ENCODE data around the gene TMEM51. TPM values are rescaled to one million over a fixed set of nuclear protein-coding genes. Genes with fewer than 3 reads are reported as not detected.
"Not testable (repeated sequence)": the region's sequence is repeated elsewhere in the genome, so short reads cannot be mapped to it uniquely, and the experiment has no call there.

TMEM51 gene
- total RNA-seq, 4 donors from 2014 or later = 9.3 to 14.1 (median 11.6) TPM

- no peaks in the 10 kb centered on the region for H3K36me3 ChIP-seq
- WGBS, 2 donors = 79 to 84% methylated on average over 2 of the region's 2 CpGs
- no peaks in the 10 kb centered on the region for H3K27me3 ChIP-seq
- no peak overlapping the region for H3K27ac ChIP-seq
- TF ChIP-seq EP300 (IDR thresholded peaks at IDR 0.05) (no peak), CTCF (IDR thresholded peaks at IDR 0.05) (no peak), POLR2A (IDR thresholded peaks at IDR 0.05) (no peak)
- no peak for DNase-seq (ENCODE audit: low spot score in 2 of 2)
- H3K4me1 ChIP-seq = no peaks in the 10 kb centered on the region
- H3K4me3 ChIP-seq = no peak overlapping the region
- H3K9me3 ChIP-seq = peaks cover 0 to 12% (median 0%) of the 10 kb centered on the region in 4 donors
These were observed 20.6 kb upstream of the TMEM51 start for GRCh38 chr1:15132965-15133364.

GRCh38 chr1:15134285-15134684 is 19.3 kb upstream of the TMEM51 start:
- DNase-seq (ENCODE audit: low spot score in 2 of 2) = no peak
- no peak overlapping the region for H3K4me3 ChIP-seq
- peaks cover 0 to 12% (median 0%) of the 10 kb centered on the region in 4 donors for H3K9me3 ChIP-seq
- WGBS, 2 donors = 75% methylated on average over 2 of the region's 2 CpGs
- H3K4me1 ChIP-seq = no peaks in the 10 kb centered on the region
- H3K36me3 ChIP-seq = no peaks in the 10 kb centered on the region
- H3K27ac ChIP-seq = no peak overlapping the region
- H3K27me3 ChIP-seq = no peaks in the 10 kb centered on the region
- no peak for TF ChIP-seq EP300 (IDR thresholded peaks at IDR 0.05)
- no peak for TF ChIP-seq CTCF (IDR thresholded peaks at IDR 0.05)
- no peak for TF ChIP-seq POLR2A (IDR thresholded peaks at IDR 0.05)

- H3K27ac ChIP-seq; H3K36me3 ChIP-seq; H3K4me3 ChIP-seq; H3K27me3 ChIP-seq; DNase-seq (ENCODE audit: low spot score in 2 of 2); H3K4me1 ChIP-seq; H3K9me3 ChIP-seq: not testable (repeated sequence)
- 62 to 74% methylated on average over 10 of the region's 10 CpGs for WGBS, 2 donors
These were observed 17.9 kb upstream of the TMEM51 start for GRCh38 chr1:15135604-15136003.

GRCh38 chr1:15137809-15138208 is 15.7 kb upstream of the TMEM51 start:
- no peaks in the 10 kb centered on the region for H3K36me3 ChIP-seq
- H3K27me3 ChIP-seq = no peaks in the 10 kb centered on the region
- H3K4me1 ChIP-seq = no peaks in the 10 kb centered on the region
- WGBS, 2 donors = 57 to 67% methylated on average over 6 of the region's 6 CpGs
- no peak for TF ChIP-seq EP300 (IDR thresholded peaks at IDR 0.05)
- no peak for TF ChIP-seq POLR2A (IDR thresholded peaks at IDR 0.05)
- no peak for TF ChIP-seq CTCF (IDR thresholded peaks at IDR 0.05)
- H3K27ac ChIP-seq = no peak overlapping the region
- peaks cover 0 to 10% (median 0%) of the 10 kb centered on the region in 4 donors for H3K9me3 ChIP-seq
- H3K4me3 ChIP-seq = no peak overlapping the region
- DNase-seq (ENCODE audit: low spot score in 2 of 2) = no peak

GRCh38 chr1:15139654-15140350 is 13.7 kb upstream of the TMEM51 start:
- Histone ChIP-seq H3K9me3 (peaks cover 0 to 11% (median 0%) of the 10 kb centered on the region in 4 donors), H3K27ac (no peak overlapping the region), H3K4me3 (no peak overlapping the region), H3K27me3 (no peaks in the 10 kb centered on the region), H3K36me3 (no peaks in the 10 kb centered on the region), H3K4me1 (no peaks in the 10 kb centered on the region)
- 65 to 70% methylated on average over 11 of the region's 15 CpGs for WGBS, 2 donors
- DNase-seq (ENCODE audit: low spot score in 2 of 2) = no peak
- TF ChIP-seq POLR2A (IDR thresholded peaks at IDR 0.05) = no peak
- no peak for TF ChIP-seq CTCF (IDR thresholded peaks at IDR 0.05)
- no peak for TF ChIP-seq EP300 (IDR thresholded peaks at IDR 0.05)

All from tibial nerve (tissue), 4 donors.